Neural cell (in vitro differentiated cells): ENCODE measurements around the gene SQOR.

ENCODE experiments used
- CTCF ChIP-seq: fragments of 450-650 bp; IDR thresholded peaks from 2 replicates; pipeline ENCODE4 v1.5.1; 2014; ENCODE audit warnings: antibody characterized with exemption, mild to moderate bottlenecking, moderate library complexity; ENCODE audit not compliant: poor library complexity, severe bottlenecking
- EP300 ChIP-seq: fragments of 450-650 bp; conservative IDR thresholded peaks from 2 replicates; pipeline ENCODE4 v1.6.1; 2014; ENCODE audit warnings: antibody characterized with exemption, mild to moderate bottlenecking, moderate library complexity; ENCODE audit not compliant: poor library complexity, severe bottlenecking
- POLR2AphosphoS5 ChIP-seq: IDR thresholded peaks from 2 replicates; pipeline ENCODE4 v1.6.1; 2012
- RAD21 ChIP-seq: fragments of 450-650 bp; conservative IDR thresholded peaks from 2 replicates; pipeline ENCODE4 v1.6.1; 2014; ENCODE audit warnings: antibody characterized with exemption, mild to moderate bottlenecking, moderate library complexity
- SMC3 ChIP-seq: fragments of 450-650 bp; conservative IDR thresholded peaks from 2 replicates; pipeline ENCODE4 v1.6.1; 2014; ENCODE audit warnings: antibody characterized with exemption, mild to moderate bottlenecking, moderate library complexity; ENCODE audit not compliant: poor library complexity
- TAF1 ChIP-seq: IDR thresholded peaks from 2 replicates; pipeline ENCODE4 v1.6.1; 2012; ENCODE audit warnings: low read depth
- TF ChIP-seq, protein P1 (sequence below): IDR thresholded peaks from 2 replicates; pipeline ENCODE4 v1.6.1; 2012; ENCODE audit warnings: borderline replicate concordance

- TF ChIP-seq SMC3 (no peak), CTCF (no peak), POLR2AphosphoS5 (no peak), TAF1 (no peak), RAD21 (no peak), EP300 (no peak)
- TF ChIP-seq, protein P1, sequence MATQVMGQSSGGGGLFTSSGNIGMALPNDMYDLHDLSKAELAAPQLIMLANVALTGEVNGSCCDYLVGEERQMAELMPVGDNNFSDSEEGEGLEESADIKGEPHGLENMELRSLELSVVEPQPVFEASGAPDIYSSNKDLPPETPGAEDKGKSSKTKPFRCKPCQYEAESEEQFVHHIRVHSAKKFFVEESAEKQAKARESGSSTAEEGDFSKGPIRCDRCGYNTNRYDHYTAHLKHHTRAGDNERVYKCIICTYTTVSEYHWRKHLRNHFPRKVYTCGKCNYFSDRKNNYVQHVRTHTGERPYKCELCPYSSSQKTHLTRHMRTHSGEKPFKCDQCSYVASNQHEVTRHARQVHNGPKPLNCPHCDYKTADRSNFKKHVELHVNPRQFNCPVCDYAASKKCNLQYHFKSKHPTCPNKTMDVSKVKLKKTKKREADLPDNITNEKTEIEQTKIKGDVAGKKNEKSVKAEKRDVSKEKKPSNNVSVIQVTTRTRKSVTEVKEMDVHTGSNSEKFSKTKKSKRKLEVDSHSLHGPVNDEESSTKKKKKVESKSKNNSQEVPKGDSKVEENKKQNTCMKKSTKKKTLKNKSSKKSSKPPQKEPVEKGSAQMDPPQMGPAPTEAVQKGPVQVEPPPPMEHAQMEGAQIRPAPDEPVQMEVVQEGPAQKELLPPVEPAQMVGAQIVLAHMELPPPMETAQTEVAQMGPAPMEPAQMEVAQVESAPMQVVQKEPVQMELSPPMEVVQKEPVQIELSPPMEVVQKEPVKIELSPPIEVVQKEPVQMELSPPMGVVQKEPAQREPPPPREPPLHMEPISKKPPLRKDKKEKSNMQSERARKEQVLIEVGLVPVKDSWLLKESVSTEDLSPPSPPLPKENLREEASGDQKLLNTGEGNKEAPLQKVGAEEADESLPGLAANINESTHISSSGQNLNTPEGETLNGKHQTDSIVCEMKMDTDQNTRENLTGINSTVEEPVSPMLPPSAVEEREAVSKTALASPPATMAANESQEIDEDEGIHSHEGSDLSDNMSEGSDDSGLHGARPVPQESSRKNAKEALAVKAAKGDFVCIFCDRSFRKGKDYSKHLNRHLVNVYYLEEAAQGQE = no peak
Measured at GRCh38 chr15:45585069-45585791, 49.6 kb upstream of the SQOR start.
